IMR-90 (cell line): ENCODE measurements around the gene THUMPD2.

Source experiments
- BHLHE40 ChIP-seq: fragments of 150-350 bp; IDR thresholded peaks from 2 replicates; pipeline ENCODE4 v1.6.1; 2016; ENCODE audit warnings: mild to moderate bottlenecking, low read depth, low read length
- CEBPB ChIP-seq: IDR thresholded peaks from 2 replicates; pipeline ENCODE4 v1.6.1; 2012; ENCODE audit warnings: low read depth, low read length, improper control_type of control experiment
- CHD1 ChIP-seq: IDR thresholded peaks from 2 replicates; pipeline ENCODE4 v1.6.1; 2012; ENCODE audit warnings: low read depth, low read length, improper control_type of control experiment
- FOS ChIP-seq: fragments of 150-350 bp; IDR thresholded peaks from 2 replicates; pipeline ENCODE4 v1.6.1; 2016; ENCODE audit warnings: low read depth, low read length
- MAFK ChIP-seq: IDR thresholded peaks from 2 replicates; pipeline ENCODE4 v1.6.1; 2012; ENCODE audit warnings: low read depth, low read length, improper control_type of control experiment
- MXI1 ChIP-seq: IDR thresholded peaks from 2 replicates; pipeline ENCODE4 v1.6.1; 2012; ENCODE audit warnings: low read depth, mild to moderate bottlenecking, low read length, moderate library complexity, borderline replicate concordance
- POLR2A ChIP-seq: IDR thresholded peaks from 2 replicates; pipeline ENCODE4 v1.6.1; 2012; ENCODE audit warnings: mild to moderate bottlenecking, low read depth, low read length
- RAD21 ChIP-seq: IDR thresholded peaks from 2 replicates; pipeline ENCODE4 v1.6.1; 2012; ENCODE audit warnings: low read length, improper control_type of control experiment
- RCOR1 ChIP-seq: IDR thresholded peaks from 2 replicates; pipeline ENCODE4 v1.6.1; 2012; ENCODE audit warnings: mild to moderate bottlenecking, low read length, improper control_type of control experiment; ENCODE audit not compliant: insufficient replicate concordance
- SMC3 ChIP-seq: fragments of 150-350 bp; IDR thresholded peaks from 2 replicates; pipeline ENCODE4 v1.6.1; 2016; ENCODE audit warnings: low read depth, mild to moderate bottlenecking, antibody characterized with exemption, low read length, moderate library complexity
- TF ChIP-seq, protein P1 (sequence below): conservative IDR thresholded peaks from 2 replicates; pipeline ENCODE4 v1.5.1; 2012; ENCODE audit warnings: mild to moderate bottlenecking, low read depth, low read length, improper control_type of control experiment
- TF ChIP-seq, protein P2 (sequence below): fragments of 150-350 bp; IDR thresholded peaks from 2 replicates; pipeline ENCODE4 v1.6.1; 2017; ENCODE audit warnings: mild to moderate bottlenecking, antibody characterized with exemption, low read length, low read depth
- TF ChIP-seq, protein P3 (sequence below): fragments of 150-350 bp; IDR thresholded peaks from 2 replicates; pipeline ENCODE4 v1.6.1; 2016; ENCODE audit warnings: low read depth, mild to moderate bottlenecking, low read length, moderate library complexity, borderline replicate concordance

DNA sequence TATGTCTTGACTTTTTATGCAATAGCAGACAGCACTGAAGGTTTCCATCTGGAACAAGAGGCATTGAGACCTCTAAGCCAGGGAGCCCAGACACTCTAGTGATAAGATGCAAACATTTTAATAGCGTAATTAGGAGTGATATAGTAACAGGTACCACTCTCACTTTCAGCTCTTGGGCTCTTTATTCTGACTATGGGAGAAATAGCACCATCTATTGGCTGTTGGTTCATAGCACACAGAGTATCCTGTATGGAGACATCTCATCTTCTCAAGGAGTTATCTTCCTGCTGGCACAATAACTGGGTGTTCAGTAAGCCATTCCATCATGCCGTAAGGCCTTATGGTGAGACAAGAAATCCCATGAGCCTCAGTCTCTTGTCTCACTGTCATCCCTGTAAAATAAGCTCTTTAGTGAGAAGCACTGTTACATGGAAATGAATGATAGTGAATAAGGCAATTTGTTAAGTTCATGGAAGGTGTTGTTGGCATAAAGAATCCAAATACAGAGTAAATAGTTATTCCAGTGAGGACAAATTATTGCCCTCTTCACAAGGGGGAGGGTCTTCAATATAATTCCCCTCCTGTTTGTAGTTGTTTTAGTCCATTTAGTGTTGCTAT lies 48.3 kb downstream of the THUMPD2 start:
- TF ChIP-seq RAD21 (peak; percentile 59), POLR2A (no peak), BHLHE40 (no peak), MAFK (no peak), SMC3 (peak; percentile 46), CHD1 (no peak), RCOR1 (no peak), FOS (no peak), MXI1 (no peak), CEBPB (no peak)
- TF ChIP-seq, protein P1, sequence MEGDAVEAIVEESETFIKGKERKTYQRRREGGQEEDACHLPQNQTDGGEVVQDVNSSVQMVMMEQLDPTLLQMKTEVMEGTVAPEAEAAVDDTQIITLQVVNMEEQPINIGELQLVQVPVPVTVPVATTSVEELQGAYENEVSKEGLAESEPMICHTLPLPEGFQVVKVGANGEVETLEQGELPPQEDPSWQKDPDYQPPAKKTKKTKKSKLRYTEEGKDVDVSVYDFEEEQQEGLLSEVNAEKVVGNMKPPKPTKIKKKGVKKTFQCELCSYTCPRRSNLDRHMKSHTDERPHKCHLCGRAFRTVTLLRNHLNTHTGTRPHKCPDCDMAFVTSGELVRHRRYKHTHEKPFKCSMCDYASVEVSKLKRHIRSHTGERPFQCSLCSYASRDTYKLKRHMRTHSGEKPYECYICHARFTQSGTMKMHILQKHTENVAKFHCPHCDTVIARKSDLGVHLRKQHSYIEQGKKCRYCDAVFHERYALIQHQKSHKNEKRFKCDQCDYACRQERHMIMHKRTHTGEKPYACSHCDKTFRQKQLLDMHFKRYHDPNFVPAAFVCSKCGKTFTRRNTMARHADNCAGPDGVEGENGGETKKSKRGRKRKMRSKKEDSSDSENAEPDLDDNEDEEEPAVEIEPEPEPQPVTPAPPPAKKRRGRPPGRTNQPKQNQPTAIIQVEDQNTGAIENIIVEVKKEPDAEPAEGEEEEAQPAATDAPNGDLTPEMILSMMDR, result peak; percentile 56
- TF ChIP-seq, protein P2, sequence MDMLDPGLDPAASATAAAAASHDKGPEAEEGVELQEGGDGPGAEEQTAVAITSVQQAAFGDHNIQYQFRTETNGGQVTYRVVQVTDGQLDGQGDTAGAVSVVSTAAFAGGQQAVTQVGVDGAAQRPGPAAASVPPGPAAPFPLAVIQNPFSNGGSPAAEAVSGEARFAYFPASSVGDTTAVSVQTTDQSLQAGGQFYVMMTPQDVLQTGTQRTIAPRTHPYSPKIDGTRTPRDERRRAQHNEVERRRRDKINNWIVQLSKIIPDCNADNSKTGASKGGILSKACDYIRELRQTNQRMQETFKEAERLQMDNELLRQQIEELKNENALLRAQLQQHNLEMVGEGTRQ, result no peak
- TF ChIP-seq, protein P3, sequence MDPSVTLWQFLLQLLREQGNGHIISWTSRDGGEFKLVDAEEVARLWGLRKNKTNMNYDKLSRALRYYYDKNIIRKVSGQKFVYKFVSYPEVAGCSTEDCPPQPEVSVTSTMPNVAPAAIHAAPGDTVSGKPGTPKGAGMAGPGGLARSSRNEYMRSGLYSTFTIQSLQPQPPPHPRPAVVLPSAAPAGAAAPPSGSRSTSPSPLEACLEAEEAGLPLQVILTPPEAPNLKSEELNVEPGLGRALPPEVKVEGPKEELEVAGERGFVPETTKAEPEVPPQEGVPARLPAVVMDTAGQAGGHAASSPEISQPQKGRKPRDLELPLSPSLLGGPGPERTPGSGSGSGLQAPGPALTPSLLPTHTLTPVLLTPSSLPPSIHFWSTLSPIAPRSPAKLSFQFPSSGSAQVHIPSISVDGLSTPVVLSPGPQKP, result no peak
